ENCODE measurements around the gene PRPS1L1. TPM values are rescaled to one million over a fixed set of nuclear protein-coding genes. Genes with fewer than 3 reads are reported as not detected.

Gene PRPS1L1
- total RNA-seq, 8 experiments from 2014 or later: 0.46 to 0.52 TPM; not detected in 6

DNA sequence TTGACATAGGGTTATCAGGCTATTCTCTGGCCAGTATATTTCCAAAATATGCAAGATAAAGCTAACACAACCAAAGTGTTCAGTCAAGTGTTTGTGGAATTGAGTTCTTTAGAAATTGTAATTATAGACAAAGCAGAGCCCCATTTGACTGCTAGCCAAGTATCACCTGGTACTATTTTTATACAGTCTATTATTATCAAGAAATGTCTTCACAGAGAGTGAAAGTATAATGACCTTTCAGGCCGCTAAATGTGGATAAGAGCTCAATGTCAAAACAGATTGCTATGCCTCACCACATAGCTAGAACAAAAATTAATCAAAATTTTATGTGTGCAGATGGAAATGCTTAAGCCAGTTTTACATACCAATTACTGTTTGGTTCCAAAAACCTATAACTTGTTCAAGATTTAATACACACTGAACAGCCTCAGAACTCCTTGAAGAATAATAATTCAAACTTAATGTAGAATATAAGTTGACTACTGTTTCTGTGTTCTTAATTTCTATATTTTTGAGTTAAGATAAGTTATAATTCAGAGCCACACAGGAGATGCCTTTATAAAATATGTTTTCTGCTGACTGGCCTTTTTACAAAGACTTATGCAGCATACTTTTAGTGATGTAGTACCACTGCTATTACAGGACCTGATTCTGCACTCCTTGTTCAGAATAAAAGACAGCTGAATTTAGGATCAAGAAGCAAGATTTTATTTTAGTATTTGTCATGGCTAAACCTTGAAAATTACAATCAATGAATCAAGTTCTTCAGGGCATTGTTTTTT is 31.0 kb downstream of the PRPS1L1 start:
- ATAC-seq (replicated peaks in 6 of 8): no peak
- in situ Hi-C loops (cut with MboI; ENCODE audit: low pct_unique_long_range_greater_than_20kb in 2 of 9, low sequenced_read_pairs in 9 of 9, unreplicated experiment in 9 of 9): loop anchor here in 2 of 9 experiments (25.0 kb wide), 2 partner anchors 316 to 341 kb away; no protein-coding TSS in a partner anchor
- peaks cover 5 to 9% of the 10 kb centered on the region in 2 donors for H3K4me1 ChIP-seq (replicated peaks in 1 of 2)
- 0 to 100% (median 67%) methylated on average over 1 of the region's 1 CpG; no CpG with 5 or more reads in 3 of the 10 experiments for WGBS, 10 experiments
- H3K4me3 ChIP-seq: no peak overlapping the region
- H3K27ac ChIP-seq: no peak overlapping the region

DNA sequence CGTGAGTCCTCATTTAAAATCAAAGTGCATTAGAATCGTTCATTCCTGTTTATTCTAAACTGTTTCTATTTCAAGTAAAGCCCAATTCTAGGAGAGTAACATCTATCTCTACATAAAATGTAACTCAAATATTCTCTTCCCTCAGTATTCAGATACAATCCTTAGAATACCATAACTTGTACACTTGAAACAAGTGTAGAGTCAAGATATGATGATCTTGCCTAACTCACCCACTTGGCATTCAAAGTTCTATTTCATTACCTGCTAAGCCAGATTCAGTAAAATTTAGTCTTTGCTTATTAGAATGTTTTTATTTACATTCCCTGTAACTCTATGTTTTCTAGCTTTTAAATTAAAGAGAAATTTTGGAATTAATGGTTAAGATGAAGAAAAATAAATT is 31.6 kb downstream of the PRPS1L1 start:
- in situ Hi-C loops (cut with MboI; ENCODE audit: low pct_unique_long_range_greater_than_20kb in 2 of 9, low sequenced_read_pairs in 9 of 9, unreplicated experiment in 9 of 9): loop anchor here in 2 of 9 experiments (25.0 kb wide), 2 partner anchors 316 to 341 kb away; no protein-coding TSS in a partner anchor
- 72 to 100% (median 92%) methylated on average over 2 of the region's 2 CpGs; no CpG with 5 or more reads in 3 of the 10 experiments for WGBS, 10 experiments
- no peak overlapping the region for H3K27ac ChIP-seq
- no peak overlapping the region for H3K4me3 ChIP-seq
- H3K4me1 ChIP-seq (replicated peaks in 1 of 2): peaks cover 5 to 9% of the 10 kb centered on the region in 2 donors
- ATAC-seq (replicated peaks in 6 of 8): no peak

- ATAC-seq (replicated peaks in 6 of 8): peak in 5 of 8 experiments; percentile 74 to 90 (median 84)
- Histone ChIP-seq H3K4me3 (no peak overlapping the region), H3K27ac (no peak overlapping the region), H3K4me1 (replicated peaks in 1 of 2) (peaks cover 5 to 9% of the 10 kb centered on the region in 2 donors)
- 10 to 82% (median 50%) methylated on average over 1 to 5 of the region's 5 CpGs; no CpG with 5 or more reads in 2 of the 10 experiments for WGBS, 10 experiments
- in situ Hi-C loops (cut with MboI; ENCODE audit: low pct_unique_long_range_greater_than_20kb in 2 of 9, low sequenced_read_pairs in 9 of 9, unreplicated experiment in 9 of 9): loop anchor here in 2 of 9 experiments (25.0 kb wide), 2 partner anchors 318 to 343 kb away; no protein-coding TSS in a partner anchor
Observed at GRCh38 chr7:17994079-17994850, 33.4 kb downstream of the PRPS1L1 start.

DNA sequence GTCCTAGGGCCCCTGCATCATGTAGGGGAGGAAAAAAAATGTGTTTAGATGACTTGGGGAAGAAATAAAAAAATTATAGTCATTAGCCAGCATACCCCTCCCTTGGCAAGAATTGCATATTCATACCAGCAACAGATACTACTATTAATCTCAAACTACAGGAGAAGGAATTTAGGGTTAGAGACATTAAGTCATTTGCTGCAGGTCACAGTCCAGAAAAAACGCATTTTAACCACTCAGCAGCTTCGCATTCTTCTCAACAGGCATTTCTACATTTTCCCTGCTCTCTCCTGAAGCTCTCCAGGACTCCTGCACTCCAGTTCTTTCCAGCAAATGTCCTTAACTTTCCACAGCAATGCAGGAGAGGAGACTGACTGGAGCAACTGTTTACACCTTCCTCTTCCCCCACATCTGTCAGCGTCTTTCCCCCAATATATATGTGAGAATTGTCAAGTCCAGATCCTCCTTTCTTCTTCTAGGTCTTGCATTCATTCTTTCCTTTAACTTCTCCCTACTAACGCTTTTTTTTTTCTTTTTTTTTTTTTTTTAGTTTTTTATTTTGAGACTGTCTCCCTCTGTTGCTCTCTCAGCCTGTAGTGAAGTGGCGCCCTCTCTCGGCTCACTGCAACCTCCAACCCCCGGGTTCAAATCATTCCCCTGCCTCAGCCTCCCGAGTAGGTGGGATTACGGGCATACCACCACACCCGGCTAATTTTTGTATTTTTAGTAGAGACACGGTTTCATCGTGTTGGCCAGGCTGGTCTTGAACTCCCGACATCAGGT is 35.6 kb downstream of the PRPS1L1 start:
- Histone ChIP-seq H3K4me3 (no peak overlapping the region), H3K4me1 (replicated peaks in 1 of 2) (peaks cover 5 to 9% of the 10 kb centered on the region in 2 donors), H3K27ac (no peak overlapping the region)
- peak in 1 of 8 experiments; percentile 25 for ATAC-seq (replicated peaks in 6 of 8)
- WGBS, 10 experiments: 13 to 88% (median 48%) methylated on average over 3 to 13 of the region's 13 CpGs; no CpG with 5 or more reads in 1 of the 10 experiments
- in situ Hi-C loops (cut with MboI; ENCODE audit: low pct_unique_long_range_greater_than_20kb in 2 of 9, low sequenced_read_pairs in 9 of 9, unreplicated experiment in 9 of 9): loop anchor here in 2 of 9 experiments (25.0 kb wide), 2 partner anchors 320 to 345 kb away; no protein-coding TSS in a partner anchor

DNA sequence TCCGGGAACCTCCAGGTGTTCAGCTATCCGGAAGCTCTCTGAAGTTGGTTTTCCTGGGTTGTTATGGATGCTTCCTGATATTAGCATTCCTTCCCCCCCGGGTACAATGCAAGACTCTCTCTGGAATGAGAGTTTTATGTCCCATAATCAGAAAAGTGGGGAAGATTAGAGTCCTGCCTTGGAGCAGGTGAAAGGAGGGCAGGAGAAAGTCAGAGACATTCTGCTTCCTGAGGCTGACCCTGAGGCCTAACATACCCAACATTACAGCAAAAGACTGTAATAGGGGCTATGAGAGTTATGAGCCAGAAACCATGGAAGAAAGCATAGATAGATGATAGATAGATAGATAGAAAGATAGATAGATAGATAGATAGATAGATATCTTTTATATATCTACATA is 36.9 kb downstream of the PRPS1L1 start:
- in situ Hi-C loops (cut with MboI; ENCODE audit: low pct_unique_long_range_greater_than_20kb in 2 of 9, low sequenced_read_pairs in 9 of 9, unreplicated experiment in 9 of 9): loop anchor here in 2 of 9 experiments (25.0 kb wide), 2 partner anchors 322 to 347 kb away; no protein-coding TSS in a partner anchor
- no peak overlapping the region for H3K27ac ChIP-seq
- no peak for ATAC-seq (replicated peaks in 6 of 8)
- peaks cover 5 to 9% of the 10 kb centered on the region in 2 donors for H3K4me1 ChIP-seq (replicated peaks in 1 of 2)
- 80 to 100% (median 81%) methylated on average over 1 to 3 of the region's 3 CpGs; no CpG with 5 or more reads in 5 of the 10 experiments for WGBS, 10 experiments
- H3K4me3 ChIP-seq: no peak overlapping the region

DNA sequence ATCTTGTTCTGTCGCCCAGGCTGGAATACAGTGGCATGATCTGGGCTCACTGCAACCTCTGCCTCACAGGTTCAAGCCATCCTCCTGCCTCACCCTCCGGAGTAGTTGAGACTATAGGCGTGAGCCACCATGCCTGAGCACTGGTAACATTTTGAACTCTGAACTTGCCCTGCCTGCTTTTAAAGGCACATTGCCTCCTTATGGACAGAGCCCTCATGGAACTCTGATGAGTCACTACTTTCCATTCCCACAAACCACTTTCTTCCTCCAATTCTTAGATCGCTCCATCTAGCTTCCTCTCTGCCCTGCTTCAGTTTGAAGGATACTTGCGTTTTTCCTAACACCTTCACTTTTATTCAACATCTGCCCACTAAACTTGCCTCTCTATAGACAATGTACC is 38.1 kb downstream of the PRPS1L1 start:
- no peak overlapping the region for H3K4me3 ChIP-seq
- in situ Hi-C loops (cut with MboI; ENCODE audit: low pct_unique_long_range_greater_than_20kb in 2 of 9, low sequenced_read_pairs in 9 of 9, unreplicated experiment in 9 of 9): loop anchor here in 2 of 9 experiments (25.0 kb wide), 2 partner anchors 323 to 348 kb away; no protein-coding TSS in a partner anchor
- peaks cover 5 to 7% of the 10 kb centered on the region in 2 donors for H3K4me1 ChIP-seq (replicated peaks in 1 of 2)
- ATAC-seq (replicated peaks in 6 of 8): peak in 1 of 8 experiments; percentile 8
- no peak overlapping the region for H3K27ac ChIP-seq
- 65 to 98% (median 91%) methylated on average over 1 to 5 of the region's 5 CpGs for WGBS, 10 experiments

GRCh38 chr7:17988858-17989257 is 38.8 kb downstream of the PRPS1L1 start:
- no peak for ATAC-seq (replicated peaks in 6 of 8)
- Histone ChIP-seq H3K4me3 (no peak overlapping the region), H3K4me1 (replicated peaks in 1 of 2) (peaks cover under 1 to 3% of the 10 kb centered on the region in 2 donors), H3K27ac (no peak overlapping the region)
- 71 to 100% (median 89%) methylated on average over 1 to 5 of the region's 6 CpGs; no CpG with 5 or more reads in 2 of the 10 experiments for WGBS, 10 experiments
- in situ Hi-C loops (cut with MboI; ENCODE audit: low pct_unique_long_range_greater_than_20kb in 2 of 9, low sequenced_read_pairs in 9 of 9, unreplicated experiment in 9 of 9): loop anchor here in 2 of 9 experiments (25.0 kb wide), 2 partner anchors 323 to 348 kb away; no protein-coding TSS in a partner anchor

GRCh38 chr7:17988141-17988540 is 39.5 kb downstream of the PRPS1L1 start:
- ATAC-seq (replicated peaks in 6 of 8): no peak
- no peak overlapping the region for H3K27ac ChIP-seq
- in situ Hi-C loops (cut with MboI; ENCODE audit: low pct_unique_long_range_greater_than_20kb in 2 of 9, low sequenced_read_pairs in 9 of 9, unreplicated experiment in 9 of 9): loop anchor here in 2 of 9 experiments (25.0 kb wide), 2 partner anchors 324 to 349 kb away; no protein-coding TSS in a partner anchor

DNA sequence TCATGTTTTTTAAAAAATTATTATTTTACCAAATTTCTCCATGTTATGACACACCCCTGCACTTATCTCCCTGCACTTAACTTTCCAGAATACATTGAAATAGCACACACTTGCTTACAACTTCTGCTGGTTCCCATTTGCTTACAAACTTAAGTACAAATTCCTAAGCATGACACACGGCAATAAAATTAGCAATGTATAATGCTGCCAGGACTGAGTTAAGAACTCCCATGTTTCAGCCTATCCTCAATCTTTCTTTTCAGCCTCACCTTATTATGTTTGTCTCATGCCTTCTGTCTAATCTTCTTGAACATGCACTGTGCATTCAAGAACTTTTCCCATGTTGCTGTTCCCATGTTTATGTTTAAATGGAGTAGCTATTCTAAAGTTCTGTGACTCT is 40.8 kb downstream of the PRPS1L1 start:
- ATAC-seq (replicated peaks in 6 of 8): peak in 3 of 8 experiments; percentile 91 to 98 (median 96)
- in situ Hi-C loops (cut with MboI; ENCODE audit: low pct_unique_long_range_greater_than_20kb in 2 of 9, low sequenced_read_pairs in 9 of 9, unreplicated experiment in 9 of 9): loop anchor here in 2 of 9 experiments (25.0 kb wide), 2 partner anchors 325 to 350 kb away; no protein-coding TSS in a partner anchor
- H3K4me3 ChIP-seq: no peak overlapping the region
- H3K4me1 ChIP-seq (replicated peaks in 1 of 2): no peaks in the 10 kb centered on the region
- H3K27ac ChIP-seq: no peak overlapping the region
- 0 to 90% (median 75%) methylated on average over 1 of the region's 1 CpG; no CpG with 5 or more reads in 3 of the 10 experiments for WGBS, 10 experiments

More at GRCh38 chr7:17988141-17988540, 39.5 kb downstream of the PRPS1L1 start:
- 81 to 100% (median 95%) methylated on average over 2 to 6 of the region's 6 CpGs for WGBS, 10 experiments
- Histone ChIP-seq H3K4me3 (no peak overlapping the region), H3K4me1 (replicated peaks in 1 of 2) (no peaks in the 10 kb centered on the region)

- Histone ChIP-seq H3K27ac (no peak overlapping the region), H3K4me3 (no peak overlapping the region), H3K4me1 (replicated peaks in 1 of 2) (no peaks in the 10 kb centered on the region)
- no peak for ATAC-seq (replicated peaks in 6 of 8)
- WGBS, 10 experiments: 50 to 100% (median 77%) methylated on average over 1 to 6 of the region's 6 CpGs
- in situ Hi-C loops (cut with MboI; ENCODE audit: low pct_unique_long_range_greater_than_20kb in 2 of 9, low sequenced_read_pairs in 9 of 9, unreplicated experiment in 9 of 9): loop anchor here in 2 of 9 experiments (25.0 kb wide), 2 partner anchors 327 to 352 kb away; no protein-coding TSS in a partner anchor
Observed at GRCh38 chr7:17985473-17986239, 42.0 kb downstream of the PRPS1L1 start.

DNA sequence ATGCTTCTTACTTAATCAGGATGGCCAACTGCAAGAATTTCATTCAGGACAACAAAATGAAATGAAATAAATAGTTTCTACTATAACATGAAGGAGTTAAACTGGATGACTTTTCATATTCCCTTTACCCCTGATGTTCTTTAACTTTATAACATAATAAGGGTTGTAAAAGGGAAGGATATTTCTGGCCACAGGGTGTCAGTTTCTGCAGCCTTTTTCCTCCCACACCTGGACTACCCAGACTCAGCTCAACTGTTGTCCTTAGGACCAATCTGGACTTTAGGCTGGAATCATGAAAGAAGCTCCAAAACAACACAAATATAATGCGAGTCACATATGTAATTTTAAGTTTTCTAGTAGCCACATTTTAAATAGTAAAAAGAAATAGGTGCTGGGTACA is 43.4 kb downstream of the PRPS1L1 start:
- in situ Hi-C loops (cut with MboI; ENCODE audit: low pct_unique_long_range_greater_than_20kb in 2 of 9, low sequenced_read_pairs in 9 of 9, unreplicated experiment in 9 of 9): loop anchor here in 2 of 9 experiments (25.0 kb wide), 2 partner anchors 328 to 353 kb away; no protein-coding TSS in a partner anchor
- Histone ChIP-seq H3K4me1 (replicated peaks in 1 of 2) (no peaks in the 10 kb centered on the region), H3K4me3 (no peak overlapping the region), H3K27ac (no peak overlapping the region)
- ATAC-seq (replicated peaks in 6 of 8): no peak
- 70 to 100% (median 83%) methylated on average over 1 of the region's 1 CpG; no CpG with 5 or more reads in 7 of the 10 experiments for WGBS, 10 experiments

Measured in motor neuron (in vitro differentiated cells).